VCaP (cell line): ENCODE data around the gene QRICH1.

Experiments
- H3K27ac ChIP-seq: fragments of 450-650 bp; 2 replicates; pipeline ENCODE4 v1.5.1; 2017
- CTCF ChIP-seq: fragments of 450-650 bp; conservative IDR thresholded peaks from 2 replicates; pipeline ENCODE4 v1.5.1; 2017; ENCODE audit warnings: mild to moderate bottlenecking, moderate library complexity

QRICH1 gene

GRCh38 chr3:49093853-49094767 is at the start of gene QRICH1:
QRICH1 (minus strand) TSS chr3:49094071; CDS start chr3:49077017, 17,054 bp downstream.
- peak; percentile 87 for TF ChIP-seq CTCF
- peak within 1 kb of the TSS; percentile 98 for H3K27ac ChIP-seq

- no peak for TF ChIP-seq CTCF
- H3K27ac ChIP-seq = peak overlapping the region; percentile 62
Observed at GRCh38 chr3:49140080-49140479, 46.2 kb upstream of the QRICH1 start.

GRCh38 chr3:49135499-49135898 is 41.6 kb upstream of the QRICH1 start:
- no peak for TF ChIP-seq CTCF
- peak overlapping the region; percentile 82 for H3K27ac ChIP-seq

- peak overlapping the region; percentile 82 for H3K27ac ChIP-seq
- TF ChIP-seq CTCF = peak; percentile 28; the same call in 1 of the 2 replicates
Observed at GRCh38 chr3:49134471-49135265, 40.8 kb upstream of the QRICH1 start.

- peak overlapping the region; percentile 82 for H3K27ac ChIP-seq
- 0 out of 2 replicates have a peak, but pooled peaks have one; percentile 3 for TF ChIP-seq CTCF
Observed at GRCh38 chr3:49133226-49133951, 39.5 kb upstream of the QRICH1 start.

- TF ChIP-seq CTCF = 0 out of 2 replicates have a peak, but pooled peaks have one; percentile 11
Observed at GRCh38 chr3:49132437-49133225, 38.8 kb upstream of the QRICH1 start, which contains the start of gene LAMB2. LAMB2 (minus strand) TSS chr3:49133050; CDS start chr3:49132867, 183 bp downstream.

More at GRCh38 chr3:49132437-49133225, 38.8 kb upstream of the QRICH1 start, which contains the start of gene LAMB2:
- H3K27ac ChIP-seq = peak within 1 kb of the TSS; percentile 82
